Measurements from ENCODE around the gene ARHGAP26. TPM values are rescaled to one million over a fixed set of nuclear protein-coding genes. Genes with fewer than 3 reads are reported as not detected.
A peak's percentile ranks its signal among the peaks of the same experiment; 100 is the strongest.

Gene ARHGAP26
- total RNA-seq, 2 experiments from 2014 or later: 10.2 to 11.0 TPM

DNA sequence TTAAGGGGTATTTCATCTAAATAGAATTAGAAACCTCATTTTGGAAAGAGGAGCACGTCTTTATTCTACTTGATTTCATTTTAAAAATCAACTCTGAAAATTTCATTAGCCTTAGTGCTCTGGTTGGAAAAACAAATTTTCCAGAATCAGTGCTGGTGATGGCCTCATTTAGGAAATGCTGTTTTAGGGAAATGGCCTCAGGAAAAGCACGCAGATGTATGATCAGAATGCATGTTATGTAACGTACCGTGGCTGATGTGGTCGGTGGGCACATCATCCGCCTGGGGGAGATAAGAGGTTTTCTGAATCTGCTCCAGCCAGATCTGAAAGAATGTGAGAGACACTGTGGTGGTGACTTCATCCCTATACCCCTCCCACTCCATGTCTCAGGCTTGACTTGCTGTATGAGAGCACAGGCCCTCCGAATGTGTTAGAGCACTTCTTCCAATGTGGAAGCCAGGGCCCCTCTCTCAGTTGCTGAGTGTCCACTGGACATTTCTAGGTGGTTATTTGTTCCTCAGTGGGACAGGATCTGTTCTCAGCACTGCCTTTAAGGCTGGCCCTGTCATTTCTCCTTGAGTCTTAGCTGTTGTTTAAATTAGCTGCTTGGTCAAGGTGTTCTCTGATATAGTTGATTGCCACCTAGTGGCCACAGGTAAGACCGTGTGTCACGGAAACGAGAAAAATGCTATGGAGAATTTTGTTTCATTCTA lies 96.5 kb downstream of the ARHGAP26 start:
- H3K9me3 Mint-ChIP-seq: no peaks in the 10 kb centered on the region
- no peaks in the 10 kb centered on the region for H3K36me3 Mint-ChIP-seq
- H3K27me3 Mint-ChIP-seq: no peaks in the 10 kb centered on the region
- DNase-seq: peak; percentile 24
- H3K4me1 Mint-ChIP-seq: peaks cover 34% of the 10 kb centered on the region
- H3K4me3 Mint-ChIP-seq: no peak overlapping the region
- H3K27ac Mint-ChIP-seq: no peak overlapping the region

DNA sequence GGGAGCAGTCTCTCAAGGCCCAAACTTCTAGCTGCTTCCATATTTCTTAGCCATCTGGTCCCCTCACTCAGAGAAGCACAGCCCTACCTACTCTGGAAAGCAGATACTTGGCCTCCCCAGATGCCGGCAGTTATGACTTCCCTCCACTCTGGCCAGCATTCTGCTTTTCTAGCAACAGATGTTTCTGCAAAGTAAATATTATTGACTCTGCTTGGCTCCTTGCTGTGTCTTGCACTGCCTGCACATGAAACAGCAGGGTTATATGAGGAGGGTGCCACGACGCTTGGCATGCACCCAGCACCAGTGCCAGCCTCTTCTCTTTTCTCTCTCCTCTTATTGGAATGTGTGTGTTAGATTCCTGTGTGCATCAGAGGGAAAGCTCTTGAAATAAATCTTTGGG lies 99.7 kb downstream of the ARHGAP26 start:
- no peaks in the 10 kb centered on the region for H3K36me3 Mint-ChIP-seq
- H3K27ac Mint-ChIP-seq: no peak overlapping the region
- H3K4me3 Mint-ChIP-seq: no peak overlapping the region
- no peaks in the 10 kb centered on the region for H3K9me3 Mint-ChIP-seq
- H3K27me3 Mint-ChIP-seq: no peaks in the 10 kb centered on the region
- no peak for DNase-seq
- H3K4me1 Mint-ChIP-seq: peaks cover 22% of the 10 kb centered on the region

DNA sequence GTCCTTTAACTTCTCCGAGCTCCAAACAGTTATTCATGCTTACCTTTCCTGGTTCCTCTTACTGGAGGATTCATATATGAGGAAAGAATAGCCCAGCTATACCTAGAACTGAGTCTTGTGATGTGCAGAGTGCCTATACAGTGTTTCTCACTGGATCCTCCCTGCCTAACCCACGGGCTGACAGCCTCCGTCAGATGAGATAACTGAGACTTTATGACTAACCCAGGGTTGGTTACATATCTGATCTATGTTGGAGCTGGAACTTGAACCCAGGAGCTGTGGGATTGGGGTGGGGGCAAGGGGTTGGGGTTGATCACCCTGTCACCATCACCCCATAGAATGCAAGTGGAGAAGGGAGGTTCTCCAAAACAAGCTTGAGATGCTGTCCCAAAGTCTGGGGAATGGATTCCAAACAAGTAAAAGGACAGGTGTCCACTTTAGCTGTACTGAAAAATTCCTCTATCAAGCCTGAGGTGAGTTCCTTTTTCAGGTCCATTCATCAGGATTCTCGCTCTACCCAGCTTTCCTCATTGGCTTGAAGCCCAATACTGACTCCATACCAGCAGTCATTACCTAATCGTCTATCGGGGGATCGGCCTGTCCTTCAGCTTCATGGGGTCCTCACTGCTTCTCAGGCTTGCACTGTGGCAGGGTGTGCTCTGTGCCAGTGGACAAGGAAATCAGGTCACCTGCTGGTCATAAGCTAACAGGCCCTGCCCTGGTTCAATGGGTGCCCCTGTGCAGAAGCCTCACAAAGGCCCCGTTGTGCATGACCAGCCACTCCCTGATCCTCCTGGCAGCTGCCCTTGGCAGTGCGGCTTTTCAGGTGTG lies 100.6 kb downstream of the ARHGAP26 start:
- no peak for DNase-seq
- H3K27ac Mint-ChIP-seq: no peak overlapping the region
- no peaks in the 10 kb centered on the region for H3K36me3 Mint-ChIP-seq
- no peaks in the 10 kb centered on the region for H3K27me3 Mint-ChIP-seq
- H3K4me3 Mint-ChIP-seq: no peak overlapping the region
- peaks cover 20% of the 10 kb centered on the region for H3K4me1 Mint-ChIP-seq
- no peaks in the 10 kb centered on the region for H3K9me3 Mint-ChIP-seq

DNA sequence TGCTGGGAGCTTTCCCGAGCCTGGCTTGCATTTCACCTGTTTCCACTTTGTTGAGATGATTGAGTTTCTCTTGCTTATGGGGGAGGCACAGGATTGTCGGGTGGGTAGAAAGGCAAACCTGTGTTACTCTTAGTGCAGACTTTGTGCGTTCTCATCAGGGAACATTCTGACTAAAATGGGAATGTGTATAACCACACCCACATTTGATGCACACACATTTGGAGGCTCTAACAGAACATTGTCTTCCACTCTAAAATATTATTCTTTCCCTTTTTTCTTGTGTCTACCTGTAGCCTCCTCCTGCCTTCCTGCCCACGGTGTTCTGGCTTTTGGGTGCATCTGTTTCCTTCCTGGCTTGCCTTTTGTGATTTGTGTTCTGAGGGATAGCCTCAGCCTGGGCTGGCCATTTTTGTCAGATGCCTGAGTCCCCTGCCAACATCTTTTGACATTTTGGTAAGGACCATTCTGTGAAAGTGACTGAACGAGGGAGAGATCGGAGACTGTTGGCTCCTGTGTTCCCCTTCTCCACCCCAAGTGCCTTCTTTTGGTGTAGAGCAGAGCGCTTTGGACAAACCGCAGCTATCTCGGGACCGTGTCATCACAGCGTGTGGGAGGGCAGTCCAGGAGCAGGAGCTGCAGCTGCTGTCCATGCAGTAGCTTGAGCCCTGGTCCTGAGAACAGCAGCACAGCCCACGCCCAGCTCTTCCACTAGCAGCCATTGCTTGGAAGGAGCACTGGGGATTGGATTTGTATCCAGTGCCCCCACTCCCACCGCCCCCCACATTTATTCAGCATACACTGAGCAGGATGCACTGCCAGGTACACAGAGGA lies 101.4 kb downstream of the ARHGAP26 start:
- Mint-ChIP-seq H3K27ac (no peak overlapping the region), H3K9me3 (no peaks in the 10 kb centered on the region), H3K4me3 (no peak overlapping the region), H3K36me3 (no peaks in the 10 kb centered on the region), H3K4me1 (peaks cover 19% of the 10 kb centered on the region), H3K27me3 (no peaks in the 10 kb centered on the region)
- no peak for DNase-seq

DNA sequence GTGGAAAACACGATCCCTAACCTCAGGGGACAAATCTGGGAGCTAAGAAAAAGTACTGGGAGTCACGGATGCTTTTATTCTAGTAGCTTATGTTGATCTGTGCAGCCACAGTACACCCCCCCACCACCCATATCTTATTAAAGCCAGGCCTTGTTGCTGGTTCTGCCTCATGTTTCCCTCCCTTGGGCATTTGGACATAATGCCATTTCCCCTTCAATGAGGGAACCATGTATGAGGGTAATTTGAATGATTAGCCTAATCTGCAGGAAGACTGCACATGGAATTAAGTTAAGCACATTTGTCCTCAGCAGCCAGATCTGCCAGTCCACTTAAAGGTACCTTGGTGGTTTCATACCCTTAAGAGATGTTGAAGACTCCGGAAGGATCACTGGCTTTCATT lies 102.0 kb downstream of the ARHGAP26 start:
- no peak for DNase-seq
- peaks cover 12% of the 10 kb centered on the region for H3K4me1 Mint-ChIP-seq
- H3K36me3 Mint-ChIP-seq: no peaks in the 10 kb centered on the region
- H3K4me3 Mint-ChIP-seq: no peak overlapping the region
- no peaks in the 10 kb centered on the region for H3K9me3 Mint-ChIP-seq
- no peaks in the 10 kb centered on the region for H3K27me3 Mint-ChIP-seq
- no peak overlapping the region for H3K27ac Mint-ChIP-seq

DNA sequence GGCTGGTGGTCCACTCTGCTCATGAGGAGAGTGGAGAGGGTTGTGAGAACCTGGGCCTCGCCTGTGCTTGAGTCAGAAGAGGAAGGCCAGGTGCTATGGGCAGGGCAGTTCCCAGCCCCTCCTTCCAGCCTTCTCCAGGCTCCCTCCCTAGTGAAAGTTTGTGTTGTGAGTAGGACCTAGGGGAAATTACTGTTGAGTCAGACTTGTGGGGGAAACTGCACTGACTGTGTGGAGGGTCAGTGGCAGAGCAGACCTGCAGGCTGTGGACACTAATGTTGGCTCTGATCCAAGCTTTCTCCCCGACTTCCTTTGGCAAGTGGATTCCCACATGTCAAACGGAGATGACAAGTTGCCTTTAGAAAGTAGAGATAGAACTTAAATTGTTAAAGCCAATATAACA lies 102.6 kb downstream of the ARHGAP26 start:
- H3K36me3 Mint-ChIP-seq: no peaks in the 10 kb centered on the region
- H3K9me3 Mint-ChIP-seq: no peaks in the 10 kb centered on the region
- H3K4me1 Mint-ChIP-seq: peaks cover 11% of the 10 kb centered on the region
- no peak overlapping the region for H3K4me3 Mint-ChIP-seq
- no peak for DNase-seq
- no peak overlapping the region for H3K27ac Mint-ChIP-seq
- H3K27me3 Mint-ChIP-seq: no peaks in the 10 kb centered on the region

DNA sequence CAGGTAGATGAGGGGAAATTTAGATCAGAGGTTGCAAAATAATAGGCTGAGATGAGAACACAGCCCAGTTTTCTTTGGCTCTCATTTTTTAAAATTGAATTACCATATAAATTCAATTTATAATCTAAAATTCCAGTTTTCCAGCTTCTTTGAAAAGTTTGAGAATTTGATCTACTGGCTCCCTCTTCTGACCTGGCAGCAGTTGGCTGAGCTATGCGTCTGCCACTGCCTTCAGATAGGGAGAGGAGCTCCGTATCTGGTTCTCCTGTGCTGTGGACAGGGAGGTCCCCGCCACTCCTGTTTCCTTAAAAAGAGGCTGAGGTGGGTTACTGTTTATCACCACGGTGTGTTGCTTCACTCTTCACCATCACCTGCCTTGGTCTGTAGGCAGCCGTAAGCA lies 103.7 kb downstream of the ARHGAP26 start:
- Mint-ChIP-seq H3K27me3 (no peaks in the 10 kb centered on the region), H3K36me3 (no peaks in the 10 kb centered on the region), H3K4me1 (peaks cover 11% of the 10 kb centered on the region), H3K4me3 (no peak overlapping the region), H3K9me3 (no peaks in the 10 kb centered on the region), H3K27ac (no peak overlapping the region)
- no peak for DNase-seq

DNA sequence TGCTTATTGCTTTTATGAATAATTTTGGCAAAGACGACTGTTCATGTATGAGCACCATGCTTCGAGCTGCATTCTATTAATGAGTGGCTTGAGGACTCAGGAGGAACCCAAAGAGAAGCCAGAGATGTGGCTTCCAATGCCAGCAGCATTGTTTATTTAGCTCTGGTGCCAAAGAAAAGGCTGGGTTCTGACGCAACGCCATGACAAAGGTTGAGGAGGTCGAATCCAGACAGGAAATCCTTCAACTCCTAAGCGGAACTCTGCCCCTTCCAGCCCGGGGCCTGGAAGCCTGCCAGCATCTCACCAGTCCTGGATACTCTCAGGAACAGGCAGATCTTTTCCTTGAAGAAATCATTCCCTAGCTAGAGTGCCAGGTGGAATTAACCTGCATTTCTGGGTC lies 104.4 kb downstream of the ARHGAP26 start:
- Mint-ChIP-seq H3K4me3 (no peak overlapping the region), H3K27ac (no peak overlapping the region), H3K4me1 (peaks cover 11% of the 10 kb centered on the region), H3K36me3 (no peaks in the 10 kb centered on the region), H3K9me3 (no peaks in the 10 kb centered on the region), H3K27me3 (no peaks in the 10 kb centered on the region)
- DNase-seq: no peak

DNA sequence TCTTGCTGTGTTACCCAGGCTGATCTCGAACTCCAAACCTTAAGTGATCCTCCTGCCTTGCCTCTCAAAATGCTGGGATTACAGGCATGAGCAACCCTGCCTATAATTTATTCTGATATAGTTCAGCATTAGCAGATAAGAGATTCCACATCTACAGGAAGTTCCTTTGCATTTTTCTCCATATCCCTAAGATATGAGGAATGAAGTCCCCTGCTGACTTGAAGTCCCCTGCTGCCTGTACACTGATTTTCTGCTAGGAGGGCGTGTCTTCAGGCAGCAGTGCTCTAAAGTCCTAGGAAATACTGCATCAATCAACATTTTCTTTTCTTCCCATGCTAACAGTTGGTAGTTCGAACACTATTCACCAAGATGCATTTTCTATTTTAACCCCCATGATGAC lies 105.8 kb downstream of the ARHGAP26 start:
- DNase-seq: no peak
- Mint-ChIP-seq H3K36me3 (no peaks in the 10 kb centered on the region), H3K9me3 (no peaks in the 10 kb centered on the region), H3K27ac (no peak overlapping the region), H3K4me3 (no peak overlapping the region), H3K27me3 (no peaks in the 10 kb centered on the region), H3K4me1 (peaks cover 7% of the 10 kb centered on the region)

DNA sequence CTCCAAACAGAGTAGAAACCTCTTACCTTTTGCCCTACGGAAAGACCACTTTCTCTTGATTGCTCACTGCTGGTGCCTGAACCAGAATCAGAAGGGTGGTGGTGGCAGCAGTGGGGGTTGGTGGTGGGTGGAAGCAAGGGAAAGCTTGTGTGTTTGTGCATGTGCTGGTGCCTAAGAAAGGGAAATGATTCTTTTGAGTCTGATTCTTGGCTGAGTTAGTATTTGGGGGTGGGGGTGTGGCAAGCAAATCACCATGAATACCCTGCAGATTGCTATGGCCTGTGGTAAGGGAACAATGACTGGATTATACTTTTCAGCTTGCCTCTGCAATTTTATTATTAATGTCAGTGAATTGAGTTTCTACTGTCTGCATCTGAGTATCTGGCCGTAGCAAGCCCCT lies 106.6 kb downstream of the ARHGAP26 start:
- Mint-ChIP-seq H3K9me3 (no peaks in the 10 kb centered on the region), H3K27me3 (no peaks in the 10 kb centered on the region), H3K36me3 (no peaks in the 10 kb centered on the region), H3K4me3 (no peak overlapping the region), H3K27ac (no peak overlapping the region), H3K4me1 (peaks cover 3% of the 10 kb centered on the region)
- DNase-seq: no peak

DNA sequence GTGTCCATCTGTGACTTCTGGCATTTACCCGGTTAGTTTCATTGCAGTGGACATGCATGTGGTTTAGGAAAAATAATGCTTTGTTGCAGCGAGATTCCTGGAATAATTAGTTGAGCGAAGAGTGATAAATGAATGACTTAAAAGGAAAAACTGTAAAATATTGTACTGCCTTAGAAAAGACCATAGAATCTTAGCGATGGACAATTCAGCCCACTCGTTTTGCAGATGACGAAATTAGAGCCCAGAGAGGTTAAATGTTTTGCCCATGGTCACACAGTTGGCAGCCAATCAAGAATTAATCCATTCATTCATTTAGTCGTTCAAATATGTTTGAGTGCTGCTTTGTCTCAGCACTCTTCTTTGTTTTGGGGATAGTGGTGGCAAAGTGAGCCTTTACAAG lies 107.9 kb downstream of the ARHGAP26 start:
- Mint-ChIP-seq H3K27ac (no peak overlapping the region), H3K4me3 (no peak overlapping the region), H3K9me3 (no peaks in the 10 kb centered on the region), H3K36me3 (no peaks in the 10 kb centered on the region), H3K4me1 (no peaks in the 10 kb centered on the region), H3K27me3 (no peaks in the 10 kb centered on the region)
- no peak for DNase-seq

DNA sequence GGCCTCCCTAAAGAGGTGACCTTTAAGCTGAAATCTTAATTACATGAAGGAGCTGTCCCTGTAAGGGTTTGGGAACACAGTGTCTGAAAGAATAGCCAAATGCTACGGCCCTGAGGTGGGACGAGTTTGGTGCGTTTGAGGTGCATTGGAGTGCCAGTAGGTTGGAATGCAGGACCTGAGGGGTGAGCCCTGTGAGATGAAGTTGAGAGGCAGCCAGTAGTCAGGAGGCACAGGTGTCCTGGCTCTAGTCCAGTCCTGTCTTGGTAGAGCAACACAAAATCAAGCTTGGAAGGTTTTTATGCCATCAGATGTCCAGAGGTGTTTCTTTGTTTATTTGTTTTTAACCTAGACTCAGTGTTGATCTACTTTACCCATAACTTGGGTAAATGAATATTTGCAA lies 108.5 kb downstream of the ARHGAP26 start:
- no peaks in the 10 kb centered on the region for H3K9me3 Mint-ChIP-seq
- no peaks in the 10 kb centered on the region for H3K27me3 Mint-ChIP-seq
- no peaks in the 10 kb centered on the region for H3K4me1 Mint-ChIP-seq
- no peak overlapping the region for H3K4me3 Mint-ChIP-seq
- no peak overlapping the region for H3K27ac Mint-ChIP-seq
- no peak for DNase-seq
- no peaks in the 10 kb centered on the region for H3K36me3 Mint-ChIP-seq

DNA sequence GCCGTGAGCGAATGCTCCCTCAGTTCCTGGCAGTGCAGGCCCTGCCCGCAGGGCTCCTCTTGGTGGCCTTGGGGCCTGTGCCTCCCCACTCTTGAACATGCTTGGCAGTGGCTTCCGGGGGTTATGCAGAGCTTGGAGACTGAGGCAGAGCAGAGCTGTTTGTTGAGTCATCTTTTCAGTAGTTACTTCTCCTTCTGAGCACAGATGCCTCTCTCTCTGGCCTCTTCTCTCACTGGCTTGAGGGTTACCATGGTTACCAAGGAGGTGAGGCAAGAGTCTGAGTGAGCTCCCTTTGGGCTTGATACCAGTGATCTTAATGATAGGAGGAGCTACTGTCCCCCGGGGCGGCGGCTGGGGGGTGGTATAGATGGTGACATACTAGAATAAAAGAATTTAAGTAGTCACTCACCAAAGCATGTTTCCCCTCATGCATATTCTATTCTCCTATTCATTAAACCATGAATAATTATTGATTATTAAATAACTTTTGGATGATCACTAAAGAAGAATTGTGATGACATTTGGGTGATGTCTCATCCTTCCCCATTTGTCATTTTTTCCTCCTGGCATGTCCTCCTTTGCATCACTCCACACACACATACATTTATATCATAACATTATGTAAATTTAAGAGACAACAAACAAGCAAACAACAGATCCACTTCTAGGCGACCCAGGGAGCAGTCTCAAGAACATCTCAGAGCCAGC lies 111.1 kb downstream of the ARHGAP26 start:
- Mint-ChIP-seq H3K4me1 (no peaks in the 10 kb centered on the region), H3K9me3 (no peaks in the 10 kb centered on the region), H3K27ac (no peak overlapping the region), H3K27me3 (no peaks in the 10 kb centered on the region), H3K4me3 (no peak overlapping the region), H3K36me3 (no peaks in the 10 kb centered on the region)
- no peak for DNase-seq

DNA sequence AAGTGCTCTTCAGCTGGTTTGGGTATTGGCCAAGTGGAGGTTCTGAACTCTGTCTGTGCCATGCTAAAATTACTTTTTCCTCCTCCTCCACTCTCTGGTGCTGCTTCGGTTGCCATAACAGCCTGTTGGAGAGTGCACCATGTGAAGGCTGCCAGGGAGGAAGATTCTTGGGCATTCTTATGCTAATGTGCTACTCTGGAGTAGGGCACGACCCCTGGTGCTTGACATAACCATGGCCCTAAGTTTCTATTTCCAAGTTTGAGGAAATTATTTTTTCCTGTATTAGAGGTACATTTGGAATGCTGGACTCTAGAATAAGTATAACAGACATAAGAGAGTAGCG lies 111.6 kb downstream of the ARHGAP26 start:
- Mint-ChIP-seq H3K9me3 (no peaks in the 10 kb centered on the region), H3K4me1 (no peaks in the 10 kb centered on the region), H3K27ac (no peak overlapping the region), H3K36me3 (no peaks in the 10 kb centered on the region), H3K27me3 (no peaks in the 10 kb centered on the region), H3K4me3 (no peak overlapping the region)
- no peak for DNase-seq

DNA sequence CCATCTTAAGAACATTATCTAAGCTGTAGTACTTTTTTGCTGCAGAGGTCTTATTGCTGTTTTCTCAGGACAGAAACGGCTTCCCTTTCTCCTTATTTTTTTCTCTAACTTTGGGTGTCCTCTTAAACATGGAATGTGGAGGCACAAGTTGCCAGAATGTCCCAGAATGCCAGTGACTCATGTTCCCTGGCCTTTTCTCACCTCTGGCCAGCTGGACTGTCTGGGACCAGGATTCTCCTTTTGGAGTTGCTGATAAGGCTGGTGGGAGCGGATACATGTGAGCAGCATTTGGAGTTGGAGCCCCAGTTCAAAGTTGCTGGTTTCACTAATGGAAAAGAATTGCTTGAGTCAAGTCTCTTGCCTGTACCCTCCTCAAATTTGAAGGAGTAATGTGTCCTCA lies 112.8 kb downstream of the ARHGAP26 start:
- Mint-ChIP-seq H3K9me3 (no peaks in the 10 kb centered on the region), H3K27ac (no peak overlapping the region), H3K36me3 (no peaks in the 10 kb centered on the region), H3K27me3 (no peaks in the 10 kb centered on the region), H3K4me3 (no peak overlapping the region), H3K4me1 (no peaks in the 10 kb centered on the region)
- no peak for DNase-seq
